ENCODE results near the gene PUS10.
"Not testable (repeated sequence)": the region's sequence is repeated elsewhere in the genome, so short reads cannot be mapped to it uniquely, and the experiment has no call there.

Gene PUS10

GRCh38 chr2:61014763-61015162 lies 3.3 kb downstream of the PUS10 start:
- intact Hi-C loops (cut with DNase I) = no loop called here
- no peak for DNase-seq

GRCh38 chr2:61013382-61013781 lies 4.7 kb downstream of the PUS10 start:
- DNase-seq = no peak
- intact Hi-C loops (cut with DNase I) = no loop called here

DNA sequence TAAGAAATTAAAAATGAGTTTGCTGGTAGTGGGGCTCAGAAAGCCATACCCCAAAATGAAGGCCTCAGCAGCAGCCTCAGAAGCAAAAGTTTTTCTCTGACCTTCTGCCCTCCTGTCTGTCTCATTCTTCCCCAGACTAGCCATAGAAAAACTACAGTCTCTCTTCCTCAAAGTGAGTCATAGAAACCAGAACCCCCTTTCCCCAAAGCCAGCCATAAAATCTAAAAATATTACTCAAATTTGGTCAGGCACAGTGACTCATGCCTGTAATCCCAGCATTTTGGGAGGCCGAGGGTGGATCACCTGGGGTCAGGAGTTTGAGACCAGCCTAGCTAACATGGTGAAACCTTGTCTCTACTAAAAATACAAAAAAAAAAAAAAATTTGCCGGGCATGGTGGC lies 5.8 kb downstream of the PUS10 start:
- intact Hi-C loops (cut with DNase I); DNase-seq: not testable (repeated sequence)

DNA sequence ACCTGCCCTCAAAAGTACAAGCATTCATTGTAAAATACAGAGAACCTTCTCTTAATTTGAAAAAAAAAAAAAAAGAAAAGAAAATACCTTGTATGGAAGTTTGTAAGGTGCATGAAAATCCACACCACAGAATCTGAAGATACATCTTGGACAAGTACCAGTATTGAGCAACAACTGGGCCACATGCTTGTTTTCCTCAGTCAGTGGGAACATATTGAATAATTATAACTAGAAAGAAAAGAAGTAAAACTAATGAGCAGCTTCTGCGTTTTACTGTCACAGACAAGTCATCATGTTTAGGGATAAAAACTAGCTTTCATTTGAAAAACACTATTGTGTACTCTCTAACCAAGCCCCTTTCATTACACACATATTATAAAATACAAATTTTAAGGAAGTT lies 6.4 kb downstream of the PUS10 start:
- DNase-seq = no peak
- intact Hi-C loops (cut with DNase I) = no loop called here

DNA sequence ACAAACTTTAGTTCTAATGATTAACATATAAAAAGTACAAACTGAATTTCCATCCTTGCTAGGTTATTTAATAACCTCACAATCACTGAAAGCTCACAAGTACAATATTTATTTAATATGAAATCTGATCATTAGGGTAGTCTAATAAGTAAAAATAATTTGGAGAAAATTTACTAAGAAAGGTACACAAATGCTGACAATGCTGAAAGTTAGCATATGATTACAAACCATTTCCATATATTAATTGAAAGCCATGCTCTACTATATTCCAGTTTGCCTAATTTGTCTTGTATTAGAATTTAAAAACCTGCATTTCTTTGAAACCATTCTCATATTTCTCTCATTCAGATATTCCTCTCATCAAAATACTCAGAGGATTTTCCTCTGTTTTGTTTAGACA lies 8.7 kb downstream of the PUS10 start:
- intact Hi-C loops (cut with DNase I) = no loop called here
- no peak for DNase-seq

DNA sequence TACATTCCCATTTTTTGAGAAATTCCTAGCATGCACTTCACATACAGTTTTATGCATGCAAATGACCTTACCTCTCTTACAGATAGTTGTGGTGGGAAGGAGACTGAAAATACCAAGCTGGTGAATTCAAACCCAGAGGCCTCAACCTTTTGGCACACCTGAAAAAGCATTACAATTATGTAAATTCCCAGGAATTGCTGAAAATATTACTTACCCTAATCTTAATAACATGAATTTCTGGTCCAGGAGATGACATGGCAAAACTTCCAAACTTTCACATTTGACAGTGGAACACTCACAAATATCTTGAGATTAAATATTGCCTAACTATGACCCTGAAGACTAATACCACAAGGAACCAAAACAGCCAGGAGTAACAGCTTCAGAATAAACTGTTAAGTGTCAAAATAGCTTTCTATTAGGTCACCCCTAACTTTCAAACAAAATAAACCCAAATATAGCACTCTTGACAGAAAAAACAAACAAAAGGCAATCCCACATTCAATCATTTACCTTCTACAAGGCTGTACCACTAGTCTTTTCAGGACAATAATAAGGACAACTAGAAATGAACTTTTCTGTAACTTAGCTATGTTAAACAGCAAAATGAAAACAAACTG lies 11.5 kb downstream of the PUS10 start:
- intact Hi-C loops (cut with DNase I) = no loop called here

GRCh38 chr2:61005736-61006135 lies 12.3 kb downstream of the PUS10 start:
- DNase-seq = no peak
- intact Hi-C loops (cut with DNase I) = no loop called here

More for the DNA sequence above, 11.5 kb downstream of the PUS10 start:
- no peak for DNase-seq

DNA sequence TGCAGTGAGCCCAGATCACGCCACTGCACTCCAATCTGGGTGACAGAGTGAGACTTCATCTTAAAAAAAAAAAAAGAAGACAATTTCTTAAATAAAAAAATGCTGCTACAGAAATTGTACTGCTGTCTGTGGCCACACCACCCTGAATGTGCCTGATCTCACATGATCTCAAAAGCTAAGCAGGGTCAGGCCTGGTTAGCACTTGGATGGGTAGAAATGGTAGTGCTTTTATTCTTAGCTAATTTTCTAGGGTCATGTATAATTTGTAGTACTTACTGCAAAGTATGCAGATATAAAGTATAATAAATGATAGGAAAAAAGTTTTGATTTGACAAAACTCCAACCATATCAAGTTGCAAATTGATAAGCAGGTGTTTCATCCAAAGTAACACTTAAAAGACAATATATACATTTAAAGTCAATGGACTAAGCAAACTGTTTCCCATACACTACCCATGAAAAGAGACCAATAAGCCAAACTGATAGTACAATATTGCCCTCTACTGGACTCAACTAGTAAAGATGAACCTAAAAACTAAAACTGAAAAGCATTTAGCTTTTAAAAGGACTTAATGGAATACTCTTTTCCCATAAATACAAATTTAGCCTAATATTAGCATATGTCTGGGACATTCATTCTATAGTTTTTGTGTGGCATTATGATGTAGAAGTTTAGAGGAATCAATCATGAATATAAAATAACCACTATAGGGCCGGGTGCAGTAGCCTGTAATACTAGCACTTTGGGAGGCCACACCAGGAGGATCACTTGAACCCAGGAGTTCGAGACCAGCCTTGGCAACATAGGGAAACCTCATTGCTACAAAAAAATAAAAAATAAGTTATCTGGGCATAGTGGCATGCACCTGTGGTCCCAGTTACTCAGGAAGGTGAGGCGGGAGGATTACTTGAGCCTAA lies 19.2 kb downstream of the PUS10 start:
- DNase-seq = no peak
- intact Hi-C loops (cut with DNase I) = loop anchor here (5.0 to 10.0 kb wide), 2 partner anchors 204 to 292 kb away; no protein-coding TSS in a partner anchor

- intact Hi-C loops (cut with DNase I) = loop anchor here (10.0 kb wide), 1 partner anchor 199 kb away; no protein-coding TSS in a partner anchor
- no peak for DNase-seq
Observed at GRCh38 chr2:60994131-60994530, 23.9 kb downstream of the PUS10 start.

- peak in 2 of 42 donors; percentile 10 to 19 for DNase-seq
- intact Hi-C loops (cut with DNase I) = loop anchor here (10.0 kb wide), 1 partner anchor 198 kb away; no protein-coding TSS in a partner anchor
Observed at GRCh38 chr2:60992985-60993392, 25.1 kb downstream of the PUS10 start.

DNA sequence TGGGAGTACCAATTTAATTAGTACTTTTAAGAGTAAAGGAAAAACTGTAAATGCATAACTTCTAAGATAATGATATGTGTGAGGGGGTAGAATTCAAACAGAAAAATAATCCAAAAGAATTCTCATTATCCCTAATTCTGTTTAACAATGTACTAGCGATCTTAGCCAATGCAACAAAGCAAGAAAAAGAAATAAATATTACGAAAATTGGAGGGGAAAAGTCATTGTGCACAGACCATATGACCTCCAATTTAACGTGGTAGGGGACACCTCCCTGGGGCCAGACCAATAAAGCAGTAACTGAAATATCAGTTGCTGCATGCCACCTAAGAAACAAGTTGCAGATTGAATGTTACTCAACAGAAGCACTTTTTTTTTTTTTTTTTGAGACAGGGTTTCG lies 26.4 kb downstream of the PUS10 start:
- intact Hi-C loops (cut with DNase I) = loop anchor here (10.0 kb wide), 1 partner anchor 197 kb away; no protein-coding TSS in a partner anchor
- DNase-seq = no peak

DNA sequence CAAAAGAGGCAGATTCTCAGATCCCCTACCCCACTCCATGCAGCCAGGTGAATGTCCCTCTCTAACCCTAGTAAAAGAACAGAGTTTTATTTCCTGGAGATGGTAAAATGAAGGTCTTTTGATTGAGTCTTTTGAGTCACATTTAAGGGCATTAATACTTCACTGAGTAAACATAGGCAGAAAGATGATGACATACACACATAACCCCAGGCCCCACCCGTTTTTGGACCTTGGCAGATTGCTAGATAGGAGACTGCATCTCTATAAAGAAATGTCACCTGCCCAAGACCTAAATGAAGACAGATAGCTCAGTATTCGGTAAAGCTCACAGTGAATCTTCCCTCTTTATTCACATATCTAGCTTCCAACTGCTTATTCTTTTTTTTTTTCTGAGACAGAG lies 28.8 kb downstream of the PUS10 start:
- intact Hi-C loops (cut with DNase I) = no loop called here
- DNase-seq = no peak

- DNase-seq; intact Hi-C loops (cut with DNase I): not testable (repeated sequence)
Observed at GRCh38 chr2:60987656-60988055, 30.4 kb downstream of the PUS10 start.

GRCh38 chr2:60987041-60987440 lies 31.0 kb downstream of the PUS10 start:
- no peak for DNase-seq
- intact Hi-C loops (cut with DNase I) = no loop called here

DNA sequence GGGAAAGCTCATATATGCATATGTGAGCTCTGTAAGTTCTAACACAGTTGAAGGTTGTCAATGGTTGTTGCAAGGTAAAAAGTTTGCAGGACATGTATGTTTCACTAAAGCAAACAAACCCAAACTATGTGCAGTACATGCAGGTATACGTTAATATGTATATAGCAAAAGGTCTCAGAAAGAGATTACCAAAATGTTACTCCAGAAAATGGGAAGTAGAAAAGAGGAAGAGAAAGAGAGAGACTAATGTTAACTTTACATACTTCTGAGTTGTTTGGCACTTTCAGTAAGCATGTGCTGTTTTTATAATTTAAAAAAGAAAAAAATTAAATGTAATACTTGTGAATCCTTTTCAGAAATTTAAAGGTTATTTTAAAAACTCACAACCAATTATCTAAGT lies 33.3 kb downstream of the PUS10 start:
- DNase-seq = no peak
- intact Hi-C loops (cut with DNase I) = no loop called here

DNA sequence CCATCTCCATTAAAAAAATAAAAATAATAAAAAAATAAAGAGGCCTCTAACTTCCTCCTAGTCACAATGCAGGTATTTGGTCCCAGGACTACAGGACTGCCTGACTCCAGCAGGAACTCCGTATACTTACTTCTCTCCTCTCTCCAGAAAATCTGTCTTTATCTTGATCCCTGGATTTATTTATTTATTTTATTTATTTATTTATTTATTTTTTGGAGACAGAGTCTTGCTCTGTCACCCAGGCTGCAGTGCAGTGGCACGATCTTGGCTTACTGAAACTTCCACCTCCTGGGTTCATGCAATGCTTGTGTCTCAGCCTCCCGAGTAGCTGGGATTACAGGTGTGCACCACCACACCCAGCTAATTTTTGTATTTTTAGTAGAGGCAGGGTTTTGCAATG lies 36.0 kb downstream of the PUS10 start:
- DNase-seq; intact Hi-C loops (cut with DNase I): not testable (repeated sequence)

GRCh38 chr2:60980071-60980815 lies 37.8 kb downstream of the PUS10 start:
- intact Hi-C loops (cut with DNase I) = no loop called here
- DNase-seq = no peak

DNA sequence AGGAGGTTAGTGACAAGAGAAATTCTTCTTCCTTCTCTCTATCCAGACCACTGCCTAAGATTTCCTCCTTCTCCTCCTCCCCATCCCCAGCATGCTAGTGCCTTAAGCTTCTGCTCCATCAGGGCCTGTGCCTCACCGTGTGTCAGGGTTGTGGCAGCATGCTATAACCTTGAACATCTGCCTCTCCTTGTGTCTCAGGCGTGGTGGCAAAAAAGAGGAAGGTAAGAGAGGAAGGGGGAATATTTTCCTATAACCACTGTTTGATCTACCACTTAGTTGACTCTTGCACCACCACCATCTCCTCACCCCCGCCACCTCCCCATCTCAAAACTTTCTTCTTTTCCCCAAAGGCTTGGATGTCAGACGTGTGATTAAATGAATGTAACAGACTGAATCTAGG lies 38.8 kb downstream of the PUS10 start:
- intact Hi-C loops (cut with DNase I) = no loop called here

GRCh38 chr2:60977562-60977895 lies 40.5 kb downstream of the PUS10 start:
- no peak for DNase-seq
- intact Hi-C loops (cut with DNase I) = no loop called here

More for the DNA sequence above, 38.8 kb downstream of the PUS10 start:
- DNase-seq = no peak

All from head of caudate nucleus (tissue), 42 donors.